AG09319 (cell line): Measurements from ENCODE around the gene CCN2.
A peak's percentile ranks its signal among the peaks of the same experiment; 100 is the strongest.

Experiments used
- DNase-seq: peaks from one replicate; pipeline ENCODE4 v3.0.0-alpha.2; 2010; ENCODE audit warnings: low read depth; ENCODE audit errors: extremely low read depth
- CTCF ChIP-seq: IDR thresholded peaks from 2 replicates; pipeline ENCODE4 v1.5.1; 2011; ENCODE audit warnings: low read depth, mild to moderate bottlenecking, inconsistent platforms, low read length, moderate library complexity

CCN2 gene

DNA sequence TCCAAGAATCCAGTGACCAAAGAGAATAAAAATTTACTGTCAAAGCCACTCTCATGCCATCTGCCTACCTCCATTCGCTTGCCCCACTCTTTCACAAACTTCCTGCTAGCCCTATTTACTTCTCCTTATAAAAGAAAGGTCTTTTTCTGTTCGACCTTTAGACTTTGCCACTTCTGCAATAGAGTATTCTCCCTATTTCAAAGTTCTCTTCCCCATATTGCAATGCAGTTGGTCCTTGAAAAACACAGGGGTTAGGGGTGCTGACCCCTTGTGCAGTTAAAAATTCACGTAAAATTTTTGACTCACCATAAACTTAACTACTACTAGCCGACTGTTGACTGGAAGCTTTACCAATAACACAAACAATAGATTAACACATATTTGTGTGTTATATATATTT lies 15.0 kb downstream of the CCN2 start:
- no peak for DNase-seq
- no peak for TF ChIP-seq CTCF

DNA sequence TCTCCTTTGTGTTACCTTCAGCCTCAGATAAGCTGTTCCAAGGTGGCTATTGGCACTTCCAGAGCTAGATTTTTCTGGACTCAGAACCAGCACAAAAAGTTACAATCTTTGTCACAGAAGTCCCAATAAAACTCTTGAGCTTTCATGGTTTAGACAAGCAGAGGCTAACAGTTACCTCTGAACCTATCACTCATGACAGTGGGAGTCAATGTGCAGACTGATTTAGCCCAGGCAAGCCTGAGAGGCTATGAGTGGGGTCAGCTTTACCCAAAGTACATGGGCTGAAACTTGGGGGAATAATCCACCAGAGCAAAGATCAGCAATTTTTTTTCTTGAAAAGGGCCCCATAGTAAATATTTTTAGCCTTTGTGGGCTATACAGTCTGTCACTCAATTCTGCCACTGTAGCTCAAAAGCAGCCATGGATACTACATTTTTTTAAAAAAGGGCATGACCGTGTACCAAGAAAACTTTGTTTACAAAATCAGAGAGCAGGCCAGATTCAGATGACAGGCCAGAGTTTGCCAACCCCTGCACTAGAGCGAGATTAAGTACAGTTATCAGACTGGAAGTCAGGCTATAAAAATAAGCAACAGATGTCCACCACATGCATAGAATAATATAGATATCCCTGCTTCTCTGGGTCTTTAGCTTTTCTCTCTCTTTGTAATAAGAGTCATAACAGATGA lies 20.0 kb downstream of the CCN2 start:
- TF ChIP-seq CTCF, result no peak
- DNase-seq, result no peak

GRCh38 chr6:131929976-131930375 lies 21.2 kb downstream of the CCN2 start:
- TF ChIP-seq CTCF, result no peak
- no peak for DNase-seq

DNA sequence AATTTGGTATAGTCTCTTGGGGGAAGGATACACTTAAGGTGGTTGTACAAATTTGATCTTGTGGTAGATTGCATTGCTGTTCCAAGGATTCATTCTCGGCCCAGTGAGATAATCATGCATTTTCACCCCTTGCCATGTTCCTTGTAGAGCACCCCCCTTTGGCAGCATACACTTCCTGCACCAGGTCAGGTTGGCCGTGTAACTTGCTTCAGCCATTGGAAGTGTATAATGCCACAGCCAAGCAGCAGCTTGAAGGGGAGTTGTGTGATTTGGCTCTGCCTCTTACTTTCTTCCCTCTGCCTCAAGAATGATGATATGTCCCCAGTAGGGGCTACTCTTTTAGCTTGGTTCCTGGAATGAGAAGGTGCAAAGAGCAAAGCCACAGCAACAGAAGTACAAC lies 21.9 kb downstream of the CCN2 start:
- no peak for DNase-seq
- no peak for TF ChIP-seq CTCF

GRCh38 chr6:131924881-131925474 lies 26.2 kb downstream of the CCN2 start:
- DNase-seq, result no peak
- TF ChIP-seq CTCF, result peak; percentile 56

DNA sequence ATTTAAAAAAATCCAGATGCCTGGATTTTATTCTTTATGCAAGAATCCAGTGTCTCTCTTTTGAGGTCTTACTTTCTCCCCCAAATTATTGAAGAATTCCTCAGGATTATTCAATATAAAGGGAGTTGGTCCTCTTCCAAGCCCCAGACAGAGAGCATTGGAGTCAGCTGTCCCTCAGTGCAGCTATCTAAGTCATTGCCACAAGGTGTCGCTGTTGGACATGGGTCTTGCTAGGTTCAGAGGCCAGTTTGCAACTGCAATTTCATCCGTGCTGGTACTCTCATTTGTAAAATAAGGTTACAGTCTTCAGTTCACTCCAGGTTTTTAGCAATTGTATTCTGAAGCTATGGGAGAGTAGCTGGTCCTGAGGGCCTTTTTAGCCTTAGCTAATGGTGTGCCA lies 27.8 kb downstream of the CCN2 start:
- DNase-seq, result no peak
- TF ChIP-seq CTCF, result peak; percentile 41

GRCh38 chr6:131920656-131921055 lies 30.5 kb downstream of the CCN2 start:
- DNase-seq, result no peak
- no peak for TF ChIP-seq CTCF
